BLaER1 (cell line): Measurements from ENCODE around the gene ABI2.
"Not testable (repeated sequence)": the region's sequence is repeated elsewhere in the genome, so short reads cannot be mapped to it uniquely, and the experiment has no call there.

Experiments
- H3K27ac ChIP-seq: shearing (Covaris generic); formaldehyde crosslinking; 2 replicates; pipeline ENCODE4 v1.8.1; 2022
- H3K27me3 ChIP-seq: shearing (Covaris generic); formaldehyde crosslinking; 2 replicates; pipeline ENCODE4 v1.8.1; 2022
- H3K36me3 ChIP-seq: shearing (Covaris generic); formaldehyde crosslinking; 2 replicates; pipeline ENCODE4 v1.8.1; 2022
- H3K4me1 ChIP-seq: shearing (Covaris generic); formaldehyde crosslinking; 2 replicates; pipeline ENCODE4 v1.8.1; 2022
- H3K4me2 ChIP-seq: shearing (Covaris generic); formaldehyde crosslinking; 2 replicates; pipeline ENCODE4 v1.8.1; 2022
- H3K4me3 ChIP-seq: shearing (Covaris generic); formaldehyde crosslinking; 2 replicates; pipeline ENCODE4 v1.8.1; 2022
- H3K9ac ChIP-seq: shearing (Covaris generic); formaldehyde crosslinking; 2 replicates; pipeline ENCODE4 v1.8.1; 2022
- H3K9me3 ChIP-seq: shearing (Covaris generic); formaldehyde crosslinking; 2 replicates; pipeline ENCODE4 v1.8.1; 2022
- H4K20me1 ChIP-seq: shearing (Covaris generic); formaldehyde crosslinking; 2 replicates; pipeline ENCODE4 v1.8.1; 2022
- Cebpa-rat ChIP-seq: shearing (Covaris generic); IDR thresholded peaks from 2 replicates; pipeline ENCODE4 v1.8.1; 2022

Gene ABI2

DNA sequence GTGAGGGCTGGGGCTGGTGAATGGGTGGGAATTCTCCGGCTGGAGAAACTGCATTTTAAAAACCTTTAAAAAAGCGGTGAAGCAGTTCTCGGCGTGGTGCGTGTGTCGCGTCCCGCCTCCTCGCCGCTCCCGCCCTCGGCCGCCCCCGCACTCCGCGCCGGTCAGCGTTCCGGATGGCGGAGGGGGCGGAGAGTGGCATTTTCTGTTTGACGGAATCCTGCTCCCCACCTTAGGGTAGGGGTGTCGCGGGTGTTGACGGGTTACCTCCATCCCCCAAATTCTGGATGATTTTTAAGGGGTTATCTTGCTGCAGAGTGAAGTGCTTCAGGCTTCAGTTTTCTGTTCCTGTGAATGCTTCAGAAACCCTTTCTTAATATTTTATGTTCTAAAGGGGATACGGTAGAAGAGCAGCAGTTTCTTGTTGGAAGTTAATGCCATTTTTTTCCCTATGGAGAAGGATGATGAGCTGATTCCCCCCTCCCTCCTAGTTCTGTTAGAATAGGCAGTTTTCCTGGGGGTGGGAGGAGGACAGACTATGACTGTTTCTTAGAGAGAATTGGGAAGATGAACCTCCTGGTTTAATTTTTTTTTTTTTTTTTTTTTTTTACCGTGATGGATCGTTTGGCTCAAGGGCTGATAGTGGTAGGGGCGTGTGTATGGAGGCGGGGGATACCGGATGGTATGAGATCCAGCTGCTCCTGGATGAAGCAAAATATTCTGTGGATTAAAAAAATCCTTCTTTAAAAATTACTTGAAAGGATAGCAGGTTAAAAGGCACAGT lies 756 bp downstream of the ABI2 start:
- Histone ChIP-seq H3K9me3 (no peaks in the 10 kb centered on the region), H3K4me2 (peak overlapping the region; percentile 81), H4K20me1 (peaks cover 33% of the 10 kb centered on the region), H3K4me3 (peak overlapping the region; percentile 98), H3K27me3 (no peaks in the 10 kb centered on the region), H3K36me3 (peaks cover 3% of the 10 kb centered on the region), H3K27ac (peak overlapping the region; percentile 87), H3K4me1 (peaks cover 33% of the 10 kb centered on the region), H3K9ac (peak overlapping the region; percentile 87)
- no peak for TF ChIP-seq Cebpa-rat

DNA sequence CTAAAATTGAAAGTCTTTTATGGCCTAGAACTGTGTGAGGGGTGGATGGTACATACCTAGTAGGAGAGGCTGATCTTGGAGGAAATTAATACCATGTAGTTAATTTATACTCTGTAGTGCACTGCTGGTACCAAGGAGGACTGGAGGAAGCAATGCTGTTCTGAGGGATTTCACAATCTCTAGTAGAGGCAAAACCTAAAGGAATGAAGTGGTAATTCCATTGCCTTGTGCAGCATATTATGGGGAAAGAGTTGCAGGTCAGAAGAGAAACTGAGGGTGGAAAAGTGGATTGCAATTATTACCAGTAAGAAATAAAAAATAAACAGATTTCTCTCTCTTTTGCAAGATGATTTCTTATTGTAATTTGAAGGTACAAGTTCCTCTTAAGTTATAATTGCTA lies 2.2 kb downstream of the ABI2 start:
- 0 out of 2 replicates have a peak overlapping the region, but pooled peaks have one; percentile 15 for H3K9ac ChIP-seq
- no peak overlapping the region for H3K27ac ChIP-seq
- peaks cover 18% of the 10 kb centered on the region for H3K36me3 ChIP-seq
- H3K27me3 ChIP-seq, result no peaks in the 10 kb centered on the region
- no peaks in the 10 kb centered on the region for H3K9me3 ChIP-seq
- peak overlapping the region; percentile 98; the same call in 1 of the 2 replicates for H3K4me3 ChIP-seq
- peaks cover 35% of the 10 kb centered on the region for H4K20me1 ChIP-seq
- H3K4me1 ChIP-seq, result peaks cover 33% of the 10 kb centered on the region
- TF ChIP-seq Cebpa-rat, result no peak
- peak overlapping the region; percentile 81 for H3K4me2 ChIP-seq

DNA sequence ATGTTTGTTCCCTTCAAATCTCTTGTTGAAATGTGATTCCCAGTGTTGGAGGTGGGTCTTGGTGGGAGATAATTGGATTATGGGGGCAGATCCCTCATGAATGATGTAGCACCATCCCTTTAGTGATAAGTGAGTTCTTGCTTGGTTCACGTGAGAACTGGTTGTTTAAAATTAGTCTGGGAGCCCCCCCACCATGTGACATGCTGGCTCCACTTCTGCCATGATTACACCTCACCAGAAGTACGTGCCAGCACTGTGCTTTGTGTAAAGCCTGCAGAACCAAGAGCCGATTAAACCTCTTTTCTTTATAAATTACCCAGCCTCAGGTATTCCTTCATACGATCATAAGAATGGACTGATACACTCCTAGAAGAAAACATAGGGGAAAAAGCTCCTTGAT lies 10.1 kb downstream of the ABI2 start:
- no peak for TF ChIP-seq Cebpa-rat
- H3K27me3 ChIP-seq, result no peaks in the 10 kb centered on the region
- H3K36me3 ChIP-seq, result peaks cover 55% of the 10 kb centered on the region
- no peak overlapping the region for H3K9ac ChIP-seq
- H3K4me1 ChIP-seq, result peaks cover 8% of the 10 kb centered on the region
- peaks cover 33% of the 10 kb centered on the region; the same call in 1 of the 2 replicates for H4K20me1 ChIP-seq
- no peak overlapping the region for H3K27ac ChIP-seq
- H3K4me2 ChIP-seq, result no peak overlapping the region
- H3K4me3 ChIP-seq, result no peak overlapping the region
- 0 out of 2 replicates have a peak, but pooled peaks cover 6% of the 10 kb centered on the region for H3K9me3 ChIP-seq

- no peaks in the 10 kb centered on the region for H3K27me3 ChIP-seq
- H3K36me3 ChIP-seq, result peaks cover 54% of the 10 kb centered on the region
- H3K27ac ChIP-seq, result no peak overlapping the region
- H4K20me1 ChIP-seq, result peaks cover 25% of the 10 kb centered on the region; the same call in 1 of the 2 replicates
- TF ChIP-seq Cebpa-rat, result no peak
- H3K4me2 ChIP-seq, result no peak overlapping the region
- peaks cover 8% of the 10 kb centered on the region for H3K4me1 ChIP-seq
- H3K9me3 ChIP-seq, result peaks cover 15% of the 10 kb centered on the region
- no peak overlapping the region for H3K9ac ChIP-seq
- no peak overlapping the region for H3K4me3 ChIP-seq
These were observed 12.7 kb downstream of the ABI2 start for GRCh38 chr2:203340791-203341487.

DNA sequence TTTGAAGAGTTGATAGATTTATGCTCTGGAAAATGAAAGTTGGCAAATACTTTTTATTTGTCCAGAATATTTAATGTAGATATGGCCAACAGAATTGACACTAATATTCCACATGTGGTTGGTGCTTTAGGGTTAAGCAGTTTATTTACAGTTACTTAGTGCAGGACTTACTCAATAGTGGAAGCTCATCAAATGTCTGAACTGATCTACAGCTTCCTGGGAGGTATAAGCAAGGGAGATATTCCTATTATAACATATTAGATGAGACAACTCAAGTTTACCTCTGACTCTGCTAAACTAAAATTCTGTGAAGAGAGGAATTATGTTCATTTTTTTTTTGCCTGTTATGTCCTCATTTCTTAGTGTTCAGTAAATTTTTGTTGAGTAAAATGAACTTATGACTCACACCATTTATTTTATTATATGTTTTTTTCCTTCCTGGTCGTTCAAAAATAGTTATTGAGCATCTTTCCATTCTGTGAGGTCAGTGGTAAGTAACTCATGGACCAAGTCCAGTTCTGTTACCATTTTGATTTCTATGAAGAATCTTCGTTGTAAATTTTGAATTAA lies 13.6 kb downstream of the ABI2 start:
- TF ChIP-seq Cebpa-rat, result no peak
- Histone ChIP-seq H3K9me3 (peaks cover 8% of the 10 kb centered on the region), H3K9ac (no peak overlapping the region), H3K27ac (no peak overlapping the region), H3K4me3 (no peak overlapping the region), H3K4me2 (no peak overlapping the region), H4K20me1 (peaks cover 26% of the 10 kb centered on the region; the same call in 1 of the 2 replicates), H3K36me3 (peaks cover 46% of the 10 kb centered on the region), H3K4me1 (peaks cover 8% of the 10 kb centered on the region), H3K27me3 (no peaks in the 10 kb centered on the region)

DNA sequence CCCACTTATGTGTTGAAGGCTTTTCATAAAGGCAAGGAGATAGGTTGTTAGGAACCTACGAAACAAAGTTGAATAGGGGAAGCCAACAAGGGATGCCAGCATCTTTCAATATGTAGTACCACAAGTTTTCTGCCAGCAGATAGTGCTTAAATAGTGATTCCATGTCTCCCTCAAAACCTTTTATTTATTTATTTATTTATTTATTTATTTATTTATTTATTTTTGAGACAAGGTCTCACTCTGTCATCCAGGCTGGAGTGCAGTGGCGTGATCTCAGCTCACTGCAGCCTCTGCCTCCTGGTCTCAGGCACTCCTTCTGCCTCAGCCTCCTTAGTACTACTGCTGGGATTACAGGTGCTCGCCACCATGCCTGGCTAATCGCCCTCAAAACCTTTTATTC lies 14.2 kb downstream of the ABI2 start:
- H3K4me1 ChIP-seq, H3K27me3 ChIP-seq, H3K4me2 ChIP-seq, H3K27ac ChIP-seq, H3K9me3 ChIP-seq, H3K9ac ChIP-seq, H3K4me3 ChIP-seq: not testable (repeated sequence)
- H3K36me3 ChIP-seq, result peaks cover 46% of the 10 kb centered on the region
- peaks cover 32% of the 10 kb centered on the region; the same call in 1 of the 2 replicates for H4K20me1 ChIP-seq

DNA sequence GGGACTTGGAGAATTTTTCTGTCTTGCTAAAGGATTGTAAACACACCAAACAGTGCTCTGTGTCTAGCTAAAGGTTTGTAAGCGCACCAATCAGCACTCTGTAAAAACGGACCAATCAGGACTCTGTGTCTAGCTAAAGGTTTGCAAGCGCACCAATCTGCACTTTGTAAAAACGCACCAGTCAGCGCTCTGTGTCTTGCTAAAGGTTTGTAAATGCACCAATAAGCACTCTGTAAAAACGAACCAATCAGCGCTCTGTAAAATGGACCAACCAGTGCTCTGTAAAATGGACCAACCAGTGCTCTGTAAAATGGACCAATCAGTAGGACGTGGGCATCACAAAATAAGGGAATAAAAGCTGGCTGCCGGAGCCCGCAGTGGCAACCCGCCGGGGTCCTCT lies 16.5 kb downstream of the ABI2 start:
- TF ChIP-seq Cebpa-rat, result no peak
- Histone ChIP-seq H3K27ac (no peak overlapping the region), H3K4me3 (no peak overlapping the region)

GRCh38 chr2:203346612-203347011 lies 18.4 kb downstream of the ABI2 start:
- Histone ChIP-seq H3K27me3 (no peaks in the 10 kb centered on the region), H3K9ac (no peak overlapping the region), H3K4me2 (no peak overlapping the region), H3K36me3 (peaks cover 43% of the 10 kb centered on the region), H3K4me1 (no peaks in the 10 kb centered on the region), H3K27ac (no peak overlapping the region), H4K20me1 (peaks cover 27% of the 10 kb centered on the region; the same call in 1 of the 2 replicates), H3K4me3 (no peak overlapping the region), H3K9me3 (peaks cover 15% of the 10 kb centered on the region)
- TF ChIP-seq Cebpa-rat, result no peak

More for the DNA sequence above, 16.5 kb downstream of the ABI2 start:
- no peak overlapping the region for H3K9ac ChIP-seq
- no peaks in the 10 kb centered on the region for H3K27me3 ChIP-seq
- H3K9me3 ChIP-seq, result peaks cover 8% of the 10 kb centered on the region
- H4K20me1 ChIP-seq, result peaks cover 27% of the 10 kb centered on the region; the same call in 1 of the 2 replicates
- no peak overlapping the region for H3K4me2 ChIP-seq
- H3K36me3 ChIP-seq, result peaks cover 43% of the 10 kb centered on the region
- peaks cover under 1% of the 10 kb centered on the region; the same call in 1 of the 2 replicates for H3K4me1 ChIP-seq

DNA sequence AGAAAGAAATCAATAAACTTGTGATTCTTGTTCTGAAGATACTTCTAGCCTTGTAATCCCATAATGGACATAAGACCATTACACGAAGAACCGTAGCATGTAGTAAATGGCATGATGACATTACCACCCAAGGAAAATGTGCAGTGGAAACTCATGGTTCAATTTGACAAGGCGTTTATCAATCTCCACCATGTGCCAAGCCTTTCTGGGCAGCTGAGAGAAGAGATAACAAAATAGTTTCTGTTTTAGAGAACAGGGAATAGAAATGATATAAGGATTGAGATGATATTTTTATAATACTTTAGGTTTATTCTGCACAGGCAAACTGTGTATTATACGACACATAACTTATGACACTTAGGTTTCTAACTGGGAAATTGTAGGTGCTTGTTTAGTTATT lies 19.2 kb downstream of the ABI2 start:
- Histone ChIP-seq H3K36me3 (peaks cover 46% of the 10 kb centered on the region), H3K4me2 (no peak overlapping the region), H4K20me1 (peaks cover 35% of the 10 kb centered on the region; the same call in 1 of the 2 replicates), H3K4me3 (no peak overlapping the region), H3K27me3 (no peaks in the 10 kb centered on the region), H3K4me1 (no peaks in the 10 kb centered on the region), H3K9me3 (peaks cover 15% of the 10 kb centered on the region), H3K27ac (no peak overlapping the region), H3K9ac (no peak overlapping the region)
- TF ChIP-seq Cebpa-rat, result no peak
